ENCODE measurements around the gene ARL5C. TPM values are rescaled to one million over a fixed set of nuclear protein-coding genes. Genes with fewer than 3 reads are reported as not detected.
A peak's percentile ranks its signal among the peaks of the same experiment; 100 is the strongest.

Gene ARL5C
- total and polyA plus RNA-seq, 7 experiments from 2014 or later, result 0.15 to 0.78 (median 0.34) TPM; not detected in 4

DNA sequence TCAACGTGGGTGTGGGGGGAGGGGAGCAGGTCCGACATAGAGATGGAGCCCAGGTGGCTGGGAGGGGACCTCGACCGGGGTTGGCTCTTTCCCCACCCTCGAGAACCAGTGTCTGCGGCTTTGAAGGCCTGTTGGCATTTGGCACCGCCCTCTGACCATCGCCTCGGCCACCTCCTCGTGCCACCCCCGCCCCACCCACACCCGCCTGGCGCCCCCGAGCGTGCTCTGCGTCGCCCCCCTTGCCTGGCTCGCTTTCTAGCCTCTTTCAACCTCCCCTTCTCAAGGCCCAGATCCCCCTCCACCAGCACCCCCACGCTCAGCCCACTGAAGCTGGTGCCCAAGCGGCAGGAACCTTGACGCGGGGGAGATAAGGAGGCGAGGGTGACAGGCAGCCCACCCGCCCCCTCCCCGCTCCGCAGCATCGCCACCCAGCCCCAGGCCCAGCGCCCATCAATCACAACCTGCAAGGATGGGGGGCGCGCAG lies 30.9 kb upstream of the ARL5C start:
- ChIA-PET POLR2A (interaction anchor here (1.2 kb wide), 1 partner anchor 343 kb away, joined by 5 read pairs; the partner anchor contains the start of gene RPL23), CTCF (interaction anchor here (2.0 kb wide), 1 partner anchor 48 kb away, joined by 8 read pairs; no protein-coding TSS in a partner anchor)
- H3K4me1 ChIP-seq (ENCODE audit: control insufficient read depth in 2 of 2, insufficient read depth in 2 of 2, low read length in 2 of 2), result peaks cover 35 to 37% of the 10 kb centered on the region in 2 donors
- H3K4me3 ChIP-seq (ENCODE audit: low read length), result peak overlapping the region; percentile 64
- Mint-ChIP-seq H3K4me3 (peak overlapping the region; percentile 50 to 98 (median 87)), H3K36me3 (peaks cover 0 to 20% (median 10%) of the 10 kb centered on the region in 5 donors), H3K4me1 (peaks cover 36 to 63% (median 57%) of the 10 kb centered on the region in 7 donors), H3K9me3 (no peaks in the 10 kb centered on the region), H3K27ac (peak overlapping the region in 2 of 9 donors; percentile 14 to 47), H3K27me3 (no peaks in the 10 kb centered on the region)
- ATAC-seq (no peak), DNase-seq (no peak)
- peak overlapping the region; percentile 72 for H3K27ac ChIP-seq (ENCODE audit: low read depth, low read length)
- peaks cover 1 to 9% (median 4%) of the 10 kb centered on the region in 3 experiments for H3K36me3 ChIP-seq (ENCODE audit: control insufficient read depth in 2 of 3, insufficient read depth in 3 of 3, low read length in 3 of 3)
- H3K27me3 ChIP-seq (ENCODE audit: control insufficient read depth in 2 of 2, insufficient read depth in 2 of 2, low read length in 2 of 2), result no peaks in the 10 kb centered on the region
- H3K9me3 ChIP-seq (ENCODE audit: control insufficient read depth in 2 of 3, low read length in 3 of 3), result no peaks in the 10 kb centered on the region
- intact Hi-C loops (cut with micrococcal nuclease), result loop anchor here in 1 of 2 donors (1.0 kb wide), 1 partner anchor 33 kb away; no protein-coding TSS in a partner anchor

DNA sequence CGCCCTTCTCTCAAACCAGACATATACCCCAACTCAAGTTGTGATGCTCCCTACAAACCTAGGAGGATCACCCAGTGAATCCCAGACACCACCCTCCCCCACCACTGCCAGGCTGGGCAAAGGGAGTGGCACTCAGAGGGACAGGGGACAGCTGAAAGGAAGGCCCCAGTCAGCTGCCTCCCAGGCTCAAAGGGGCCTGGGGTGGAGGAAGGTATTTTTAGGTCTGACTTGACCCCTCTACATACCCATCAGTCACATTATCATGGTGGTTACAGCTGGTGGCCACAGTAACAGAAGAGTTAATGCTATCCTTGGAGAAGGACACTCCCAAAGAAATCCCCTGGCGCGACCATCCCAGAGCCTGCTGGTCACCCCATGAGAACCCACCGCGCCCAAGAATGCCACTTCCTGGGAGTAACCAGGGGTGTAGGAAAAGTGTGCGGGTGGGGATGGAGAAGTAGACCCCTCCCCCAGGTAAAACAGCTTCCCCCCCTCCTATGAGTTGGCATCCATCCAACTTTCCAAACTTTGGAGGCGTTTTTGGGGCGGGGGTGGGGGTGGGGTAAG lies 30.4 kb upstream of the ARL5C start:
- Mint-ChIP-seq H3K9me3 (no peaks in the 10 kb centered on the region), H3K27me3 (no peaks in the 10 kb centered on the region), H3K4me1 (peaks cover 34 to 58% (median 53%) of the 10 kb centered on the region in 7 donors), H3K27ac (peak overlapping the region in 4 of 9 donors; percentile 31 to 51 (median 44)), H3K4me3 (peak overlapping the region; percentile 58 to 98 (median 80)), H3K36me3 (peaks cover 0 to 16% (median 9%) of the 10 kb centered on the region in 5 donors)
- Histone ChIP-seq H3K27ac (ENCODE audit: low read depth, low read length) (no peak overlapping the region), H3K27me3 (ENCODE audit: control insufficient read depth in 2 of 2, insufficient read depth in 2 of 2, low read length in 2 of 2) (no peaks in the 10 kb centered on the region), H3K9me3 (ENCODE audit: control insufficient read depth in 2 of 3, low read length in 3 of 3) (no peaks in the 10 kb centered on the region), H3K4me3 (ENCODE audit: low read length) (peak overlapping the region; percentile 16), H3K36me3 (ENCODE audit: control insufficient read depth in 2 of 3, insufficient read depth in 3 of 3, low read length in 3 of 3) (peaks cover 0 to 10% (median 0%) of the 10 kb centered on the region in 3 experiments), H3K4me1 (ENCODE audit: control insufficient read depth in 2 of 2, insufficient read depth in 2 of 2, low read length in 2 of 2) (peaks cover 31% of the 10 kb centered on the region in 2 donors)
- no peak for ATAC-seq
- CTCF ChIA-PET, result interaction anchor here (1.2 to 2.0 kb wide), 3 partner anchors 21 to 49 kb away, joined by 3 to 8 read pairs (median 4); no protein-coding TSS in a partner anchor
- POLR2A ChIA-PET, result interaction anchor here (0.6 to 1.2 kb wide), 4 partner anchors 13 to 413 kb away, joined by 3 to 5 read pairs (median 4); partner anchors contain the start of gene RPL23
- intact Hi-C loops (cut with micrococcal nuclease), result no loop called here
- no peak for DNase-seq

DNA sequence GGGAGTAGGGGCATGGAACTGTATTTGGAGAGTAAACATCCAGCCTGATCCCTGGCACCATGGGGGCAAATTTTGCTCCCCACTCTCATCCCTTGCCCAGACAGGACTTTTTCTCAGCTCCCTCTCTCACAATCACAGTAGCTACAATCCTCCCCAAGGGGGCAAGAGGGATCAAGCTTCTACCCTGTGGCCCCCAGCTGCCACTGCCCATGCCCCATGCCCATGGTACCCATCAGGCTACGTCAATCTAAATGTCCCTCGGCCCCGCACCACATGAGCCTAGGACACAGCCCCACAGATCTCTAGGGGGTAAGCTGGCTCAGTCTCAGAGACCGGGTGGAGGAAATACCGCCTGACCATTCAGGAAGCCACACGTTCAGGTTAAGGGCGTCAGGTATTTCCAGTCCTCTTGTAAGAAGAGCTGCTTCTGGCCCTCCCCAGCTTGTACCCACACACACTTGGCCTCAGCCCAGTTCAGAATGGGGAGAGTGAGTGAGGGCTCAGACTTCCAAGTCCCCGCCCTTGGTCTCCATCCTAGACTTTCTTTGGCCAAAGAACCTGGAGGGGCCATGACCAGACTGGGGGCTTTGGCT lies 29.7 kb upstream of the ARL5C start:
- no peaks in the 10 kb centered on the region for H3K27me3 Mint-ChIP-seq
- H3K4me1 ChIP-seq (ENCODE audit: control insufficient read depth in 2 of 2, insufficient read depth in 2 of 2, low read length in 2 of 2), result peaks cover 25 to 26% of the 10 kb centered on the region in 2 donors
- peak overlapping the region; percentile 35 to 98 (median 80) for H3K4me3 Mint-ChIP-seq
- H3K27me3 ChIP-seq (ENCODE audit: control insufficient read depth in 2 of 2, insufficient read depth in 2 of 2, low read length in 2 of 2), result no peaks in the 10 kb centered on the region
- H3K36me3 ChIP-seq (ENCODE audit: control insufficient read depth in 2 of 3, insufficient read depth in 3 of 3, low read length in 3 of 3), result peaks cover 0 to 10% (median 0%) of the 10 kb centered on the region in 3 experiments
- DNase-seq (no peak), ATAC-seq (no peak)
- ChIA-PET POLR2A (interaction anchor here (0.6 to 1.3 kb wide), 5 partner anchors 12 to 413 kb away, joined by 3 to 4 read pairs (median 3); no protein-coding TSS in a partner anchor), CTCF (interaction anchor here (1.0 to 2.0 kb wide), 4 partner anchors 21 to 49 kb away, joined by 3 to 8 read pairs (median 4); no protein-coding TSS in a partner anchor)
- H3K4me1 Mint-ChIP-seq, result peaks cover 28 to 51% (median 48%) of the 10 kb centered on the region in 7 donors
- intact Hi-C loops (cut with micrococcal nuclease), result no loop called here
- H3K9me3 ChIP-seq (ENCODE audit: control insufficient read depth in 2 of 3, low read length in 3 of 3), result no peaks in the 10 kb centered on the region
- peak overlapping the region in 4 of 9 donors; percentile 3 to 31 (median 16) for H3K27ac Mint-ChIP-seq
- H3K4me3 ChIP-seq (ENCODE audit: low read length), result peak overlapping the region; percentile 16
- H3K9me3 Mint-ChIP-seq, result no peaks in the 10 kb centered on the region
- no peak overlapping the region for H3K27ac ChIP-seq (ENCODE audit: low read depth, low read length)
- H3K36me3 Mint-ChIP-seq, result peaks cover 0 to 9% (median 6%) of the 10 kb centered on the region in 5 donors

DNA sequence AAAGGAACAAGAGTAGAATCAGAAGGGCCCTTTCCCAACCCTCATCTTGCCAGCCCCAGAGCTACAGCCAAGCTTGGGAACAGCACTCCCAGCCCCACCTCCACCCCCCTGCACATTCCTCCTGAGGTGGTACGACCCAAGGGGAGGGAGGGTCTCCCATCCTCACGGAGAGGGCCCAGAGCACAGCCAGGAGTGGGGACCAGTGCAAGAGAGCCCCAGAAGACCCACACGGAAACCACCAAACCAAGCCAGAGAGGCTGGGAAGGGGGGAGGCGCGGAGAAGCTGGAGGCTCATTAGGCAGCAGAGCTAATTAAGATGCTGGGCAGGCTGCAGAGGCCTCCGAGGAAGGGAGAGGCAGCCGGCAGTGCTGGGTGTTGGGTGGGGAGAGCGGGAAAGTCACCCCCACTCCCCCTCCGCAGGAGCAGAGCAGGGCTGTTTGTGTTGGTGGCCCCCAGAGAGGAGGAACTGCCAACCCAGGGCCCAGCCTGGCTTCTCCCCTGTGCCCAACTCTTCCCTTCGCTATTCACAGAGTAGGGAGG lies 29.1 kb upstream of the ARL5C start:
- Histone ChIP-seq H3K9me3 (ENCODE audit: control insufficient read depth in 2 of 3, low read length in 3 of 3) (no peaks in the 10 kb centered on the region), H3K27ac (ENCODE audit: low read depth, low read length) (no peak overlapping the region), H3K27me3 (ENCODE audit: control insufficient read depth in 2 of 2, insufficient read depth in 2 of 2, low read length in 2 of 2) (no peaks in the 10 kb centered on the region), H3K36me3 (ENCODE audit: control insufficient read depth in 2 of 3, insufficient read depth in 3 of 3, low read length in 3 of 3) (peaks cover 0 to 10% (median 0%) of the 10 kb centered on the region in 3 experiments), H3K4me1 (ENCODE audit: control insufficient read depth in 2 of 2, insufficient read depth in 2 of 2, low read length in 2 of 2) (peaks cover 23 to 26% of the 10 kb centered on the region in 2 donors), H3K4me3 (ENCODE audit: low read length) (no peak overlapping the region)
- ChIA-PET POLR2A (interaction anchor here (0.6 to 1.3 kb wide), 4 partner anchors 12 to 75 kb away, joined by 3 read pairs; no protein-coding TSS in a partner anchor), CTCF (interaction anchor here (1.0 to 1.3 kb wide), 3 partner anchors 20 to 42 kb away, joined by 3 to 4 read pairs (median 3); no protein-coding TSS in a partner anchor)
- no peak for DNase-seq
- ATAC-seq, result no peak
- peaks cover 0 to 9% (median 4%) of the 10 kb centered on the region in 5 donors for H3K36me3 Mint-ChIP-seq
- H3K27me3 Mint-ChIP-seq, result no peaks in the 10 kb centered on the region
- no peak overlapping the region for H3K27ac Mint-ChIP-seq
- peak overlapping the region in 3 of 10 donors; percentile 10 to 98 (median 66) for H3K4me3 Mint-ChIP-seq
- peaks cover 24 to 49% (median 44%) of the 10 kb centered on the region in 7 donors for H3K4me1 Mint-ChIP-seq
- intact Hi-C loops (cut with micrococcal nuclease), result no loop called here
- no peaks in the 10 kb centered on the region for H3K9me3 Mint-ChIP-seq

DNA sequence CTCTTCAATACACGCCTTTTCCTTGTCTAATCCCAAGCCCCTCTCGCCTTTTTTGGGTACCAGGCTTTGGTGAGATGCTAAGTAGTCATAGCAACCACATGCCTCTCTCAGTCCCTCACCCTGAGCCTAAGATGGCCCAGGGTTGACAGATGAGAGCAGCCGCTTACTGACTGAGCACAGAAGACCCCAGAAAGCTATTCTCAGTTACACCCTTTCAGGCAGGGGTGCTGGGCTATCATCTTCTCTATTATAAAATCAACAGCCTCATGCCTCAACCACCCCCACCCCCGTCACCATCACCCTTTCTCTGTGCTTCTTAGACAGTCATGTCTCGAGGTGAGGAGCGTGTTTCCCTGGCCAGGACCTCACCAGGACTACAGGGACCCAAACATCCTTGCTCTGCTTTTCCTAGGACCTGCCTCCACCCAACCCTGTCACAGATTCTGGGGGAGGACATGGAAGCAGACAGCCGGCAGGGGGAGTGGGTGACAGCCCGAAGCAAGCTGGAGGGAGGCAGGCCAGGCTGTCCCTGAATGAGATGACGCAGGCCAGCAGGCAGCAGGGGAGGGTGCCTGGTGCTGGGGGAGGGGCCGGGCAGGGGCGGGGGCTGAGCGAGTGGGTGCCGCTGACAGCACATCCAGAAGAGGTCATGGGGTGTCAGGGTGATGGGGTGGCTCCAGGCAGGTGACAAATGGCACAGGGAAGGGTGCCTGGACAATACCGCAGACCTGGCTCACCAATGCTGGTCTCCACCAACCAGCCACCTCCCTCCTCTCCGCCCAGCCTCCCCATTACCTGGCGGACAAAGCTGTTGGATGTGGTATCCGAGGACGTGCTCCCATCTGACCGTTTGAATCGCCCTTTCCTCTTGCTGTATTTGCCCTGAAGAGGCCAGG lies 28.4 kb upstream of the ARL5C start:
- DNase-seq (no peak), ATAC-seq (no peak)
- H3K9me3 Mint-ChIP-seq, result no peaks in the 10 kb centered on the region
- ChIA-PET CTCF (interaction anchor here (1.0 kb wide), 1 partner anchor 41 kb away, joined by 3 read pairs; no protein-coding TSS in a partner anchor), POLR2A (interaction anchor here (1.3 kb wide), 1 partner anchor 45 kb away, joined by 3 read pairs; no protein-coding TSS in a partner anchor)
- peaks cover 0 to 9% (median 4%) of the 10 kb centered on the region in 5 donors for H3K36me3 Mint-ChIP-seq
- Histone ChIP-seq H3K4me1 (ENCODE audit: control insufficient read depth in 2 of 2, insufficient read depth in 2 of 2, low read length in 2 of 2) (peaks cover 23% of the 10 kb centered on the region in 2 donors), H3K36me3 (ENCODE audit: control insufficient read depth in 2 of 3, insufficient read depth in 3 of 3, low read length in 3 of 3) (peaks cover 0 to 10% (median 0%) of the 10 kb centered on the region in 3 experiments), H3K27ac (ENCODE audit: low read depth, low read length) (no peak overlapping the region), H3K4me3 (ENCODE audit: low read length) (no peak overlapping the region), H3K27me3 (ENCODE audit: control insufficient read depth in 2 of 2, insufficient read depth in 2 of 2, low read length in 2 of 2) (no peaks in the 10 kb centered on the region), H3K9me3 (ENCODE audit: control insufficient read depth in 2 of 3, low read length in 3 of 3) (no peaks in the 10 kb centered on the region)
- H3K27ac Mint-ChIP-seq, result peak overlapping the region in 2 of 9 donors; percentile 12 to 43
- H3K4me3 Mint-ChIP-seq, result peak overlapping the region in 4 of 10 donors; percentile 21 to 98 (median 37)
- H3K4me1 Mint-ChIP-seq, result peaks cover 17 to 43% (median 37%) of the 10 kb centered on the region in 7 donors
- intact Hi-C loops (cut with micrococcal nuclease), result no loop called here
- no peaks in the 10 kb centered on the region for H3K27me3 Mint-ChIP-seq

All from naive thymus-derived CD4-positive, alpha-beta T cell (primary cell).